Ovary (tissue), 9 donors: Measurements from ENCODE around the gene FHAD1. TPM values are rescaled to one million over a fixed set of nuclear protein-coding genes. Genes with fewer than 3 reads are reported as not detected.

ENCODE experiments used
- DNase-seq, 5 donors: peaks; one replicate each; pipeline ENCODE4 v3.0.0-alpha.2; 2019 to 2020
- H3K27ac ChIP-seq, 2 donors: fragments of 200-600 bp; one replicate each; pipeline versions ENCODE4 v1.5.1 to v1.8.0; 2019 to 2022
- H3K27me3 ChIP-seq: fragments of 200-600 bp; one replicate; pipeline ENCODE4 v1.8.0; 2022
- H3K36me3 ChIP-seq: fragments of 200-600 bp; sonication (generic); one replicate; pipeline ENCODE4 v1.5.1; 2019
- H3K4me1 ChIP-seq: one replicate; pipeline ENCODE4 v1.8.1; 2013; ENCODE audit warnings: mild to moderate bottlenecking, moderate library complexity; ENCODE audit not compliant: insufficient read depth
- H3K4me3 ChIP-seq: fragments of 200-600 bp; sonication (generic); one replicate; pipeline ENCODE4 v1.5.1; 2017
- H3K9me3 ChIP-seq, 2 donors: fragments of 200-600 bp in 1 of 2; sonication (generic) in 1 of 2; one replicate each; pipeline versions ENCODE4 v1.5.1 to v1.8.1; 2013 to 2019; ENCODE audit warnings: mild to moderate bottlenecking in 1 of 2, moderate library complexity in 1 of 2
- CTCF ChIP-seq, 3 donors: fragments of 450-650 bp in 2 of 3; fragments of 200-600 bp in 1 of 3; IDR thresholded peaks; one replicate each; pipeline versions ENCODE4 v1.5.1 to v1.8.0; 2016 to 2022; ENCODE audit warnings: antibody characterized with exemption in 3 of 3, mild to moderate bottlenecking in 1 of 3
- EP300 ChIP-seq: sonication (generic); formaldehyde crosslinking; IDR thresholded peaks from one replicate; pipeline ENCODE4 v1.6.1; 2017; ENCODE audit warnings: antibody characterized with exemption
- POLR2A ChIP-seq: fragments of 450-650 bp; IDR thresholded peaks from one replicate; pipeline ENCODE4 v1.6.1; 2017; ENCODE audit warnings: antibody characterized with exemption, mild to moderate bottlenecking, moderate library complexity
- WGBS, 3 donors: extraction: QIAGEN DNeasy Blood & Tissue Kit in 1 of 3; methylation state at CpG; one replicate each; pipeline versions ENCODE4 v1.1.5 to v1.1.7; 2013 to 2017; 5-methylcytosine and 5-hydroxymethylcytosine counted together
- intact Hi-C, 4 donors: fragments of 100-400 bp; cut with DNase I; formaldehyde crosslinking; loops; one replicate each; pipeline versions ENCODE4 v1.11.0 to v1.15.1; 2022 to 2023
- polyA plus RNA-seq, 2 donors: library from polyadenylated mRNA; stranded (reverse); fragments of 200-250 nt in 1 of 2; fragments of 350-450 nt in 1 of 2; fragmentation: Illumina TruSeq in 1 of 2; extraction: RNeasy Lipid Tissue Mini Kit (QIAGEN cat#74804) in 1 of 2; gene quantifications; one replicate each; pipeline ENCODE4 v1.2.3, GENCODE V29; 2013 to 2014
- total RNA-seq, 7 donors: library from RNA; depleted of rRNA in 2 of 7; stranded (reverse); fragments of >200 nt in 2 of 7; fragmentation: NEBNext Ultra II Directional in 3 of 7; extraction: Animal tissue kit (Norgen Biotek cat#: 25700) in 3 of 7; gene quantifications; one replicate each; pipeline versions ENCODE4 v1.1.0 to v1.2.4, GENCODE V29; 2016 to 2023
- donor health status: DM: no; HTN: no; CAD: no; lungs with moderate emphysema.
- donor health status: DM: no; HTN: no; CAD: no.
- donor health status: Bipolar disorder and iron deficiency.
- donor health status: DM: yes; HTN: yes; CAD: no.
- donor health status: DM: no; HTN: no; CAD: no.
- donor health status: DM: yes; HTN: yes; CAD: no.

The FHAD1 gene
- total and polyA plus RNA-seq, 9 donors = 0.40 to 23.0 (median 1.4) TPM

- no peak overlapping the region for H3K4me3 ChIP-seq
- H3K27me3 ChIP-seq = no peaks in the 10 kb centered on the region
Measured at GRCh38 chr1:15286452-15286851, 39.4 kb downstream of the FHAD1 start.

GRCh38 chr1:15287035-15287979 is 40.3 kb downstream of the FHAD1 start:
- Histone ChIP-seq H3K9me3 (no peaks in the 10 kb centered on the region), H3K36me3 (no peaks in the 10 kb centered on the region), H3K4me1 (peaks cover 9% of the 10 kb centered on the region), H3K27ac (no peak overlapping the region), H3K4me3 (no peak overlapping the region), H3K27me3 (no peaks in the 10 kb centered on the region)
- 77 to 80% (median 79%) methylated on average over 9 of the region's 9 CpGs for WGBS, 3 donors
- TF ChIP-seq EP300 = no peak
- TF ChIP-seq POLR2A = no peak
- TF ChIP-seq CTCF (IDR thresholded peaks at IDR 0.05) = no peak
- intact Hi-C loops = no loop called here
- DNase-seq = no peak

More at GRCh38 chr1:15286452-15286851, 39.4 kb downstream of the FHAD1 start:
- no peaks in the 10 kb centered on the region for H3K36me3 ChIP-seq
- intact Hi-C loops = no loop called here
- H3K4me1 ChIP-seq = peaks cover 9% of the 10 kb centered on the region
- 92 to 94% (median 93%) methylated on average over 4 of the region's 4 CpGs for WGBS, 3 donors
- no peak for DNase-seq
- H3K27ac ChIP-seq = no peak overlapping the region
- TF ChIP-seq EP300 = no peak
- no peaks in the 10 kb centered on the region for H3K9me3 ChIP-seq

DNA sequence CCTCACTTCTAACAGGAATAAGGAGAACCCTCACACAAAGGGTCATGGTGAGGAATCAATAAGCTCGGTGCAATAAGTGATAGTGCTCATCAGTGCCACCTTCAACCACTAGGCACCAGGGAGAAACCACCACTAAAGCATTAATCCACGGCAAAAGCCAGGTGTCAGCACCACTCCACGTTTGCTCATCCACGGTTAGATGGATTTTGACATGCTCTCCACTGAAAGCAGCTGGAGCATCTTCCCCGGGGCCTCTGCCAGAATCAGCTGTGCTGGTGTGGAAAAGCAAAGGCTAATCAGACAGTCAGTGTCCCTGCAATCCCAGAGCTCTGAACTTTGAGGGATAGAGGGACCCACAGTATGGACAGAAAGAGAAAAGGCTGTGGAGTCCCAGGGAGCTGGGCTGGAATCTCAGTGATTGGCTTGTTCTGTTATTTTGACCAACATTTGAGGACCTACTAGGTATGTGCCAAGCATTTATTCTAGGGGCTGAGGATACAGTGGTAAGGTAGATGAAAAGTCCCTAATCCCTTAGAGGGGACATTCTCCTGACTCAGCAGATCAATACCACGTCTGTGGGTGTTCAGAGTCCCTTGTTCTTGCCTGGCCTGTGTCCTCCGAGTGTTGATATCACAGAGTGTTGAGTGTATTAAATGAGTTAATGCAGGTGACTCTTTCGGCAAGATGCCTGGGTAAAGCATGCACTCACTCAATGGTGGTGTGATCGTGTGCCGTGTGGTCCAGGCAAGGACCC is 41.3 kb downstream of the FHAD1 start:
- no peak for TF ChIP-seq CTCF (IDR thresholded peaks at IDR 0.05)
- TF ChIP-seq POLR2A = no peak
- TF ChIP-seq EP300 = no peak
- no peak for DNase-seq
- Histone ChIP-seq H3K9me3 (no peaks in the 10 kb centered on the region), H3K4me3 (no peak overlapping the region), H3K36me3 (no peaks in the 10 kb centered on the region), H3K4me1 (peaks cover 5% of the 10 kb centered on the region), H3K27ac (no peak overlapping the region), H3K27me3 (no peaks in the 10 kb centered on the region)
- 59 to 65% (median 60%) methylated on average over 10 of the region's 10 CpGs for WGBS, 3 donors
- intact Hi-C loops = no loop called here

DNA sequence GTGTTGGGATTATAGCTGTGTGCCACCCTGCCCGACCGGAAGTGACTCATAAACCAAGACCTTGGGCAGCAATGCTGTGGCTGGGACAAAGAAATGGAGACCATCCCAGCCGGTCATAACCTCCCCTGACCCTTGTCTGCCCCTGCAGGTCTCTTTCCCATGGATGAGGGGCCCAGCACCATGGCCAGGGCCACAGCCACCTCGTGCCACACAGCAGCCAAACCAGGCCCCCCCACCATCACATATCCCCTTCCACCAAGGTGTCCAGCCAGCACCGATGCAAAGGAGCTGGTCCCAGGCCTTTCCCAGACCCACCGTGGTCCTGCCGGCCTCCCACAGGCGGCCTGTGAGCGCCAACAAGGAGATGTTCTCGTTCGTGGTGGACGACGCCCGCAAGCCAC is 42.2 kb downstream of the FHAD1 start:
- Histone ChIP-seq H3K4me3 (no peak overlapping the region), H3K27ac (no peak overlapping the region), H3K36me3 (no peaks in the 10 kb centered on the region), H3K4me1 (peaks cover 5% of the 10 kb centered on the region), H3K27me3 (no peaks in the 10 kb centered on the region), H3K9me3 (no peaks in the 10 kb centered on the region)
- 73 to 80% (median 80%) methylated on average over 14 of the region's 14 CpGs for WGBS, 3 donors
- intact Hi-C loops = no loop called here
- no peak for TF ChIP-seq CTCF (IDR thresholded peaks at IDR 0.05)
- no peak for TF ChIP-seq EP300
- no peak for TF ChIP-seq POLR2A
- DNase-seq = no peak
